ENCODE results near the gene ATP5PB. TPM values are rescaled to one million over a fixed set of nuclear protein-coding genes. Genes with fewer than 3 reads are reported as not detected.

Gene ATP5PB
- total RNA-seq, 1 donor from 2014 or later: 223 TPM

DNA sequence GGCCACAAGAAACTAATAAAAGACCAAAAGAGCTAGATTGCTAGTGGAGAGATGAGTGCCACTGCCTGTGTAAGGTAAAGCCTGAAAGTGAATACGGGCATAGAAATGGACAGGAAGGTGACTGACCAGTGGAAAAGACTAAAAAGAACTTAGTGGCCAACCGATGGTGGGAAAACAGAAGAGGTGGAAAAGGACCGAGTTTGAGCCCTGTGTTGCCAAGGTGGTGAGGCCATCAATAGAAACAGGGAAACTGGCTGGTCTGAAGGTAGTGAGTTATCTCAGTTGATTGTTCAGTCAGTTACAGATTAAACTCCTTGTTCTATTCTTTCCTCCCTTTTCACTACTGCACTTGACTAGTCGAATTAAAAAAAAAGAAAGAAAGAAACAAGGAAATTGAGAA, 2.7 kb upstream of the ATP5PB start:
- no peak for DNase-seq (ENCODE audit: extremely low read depth, low read depth, low spot score)

DNA sequence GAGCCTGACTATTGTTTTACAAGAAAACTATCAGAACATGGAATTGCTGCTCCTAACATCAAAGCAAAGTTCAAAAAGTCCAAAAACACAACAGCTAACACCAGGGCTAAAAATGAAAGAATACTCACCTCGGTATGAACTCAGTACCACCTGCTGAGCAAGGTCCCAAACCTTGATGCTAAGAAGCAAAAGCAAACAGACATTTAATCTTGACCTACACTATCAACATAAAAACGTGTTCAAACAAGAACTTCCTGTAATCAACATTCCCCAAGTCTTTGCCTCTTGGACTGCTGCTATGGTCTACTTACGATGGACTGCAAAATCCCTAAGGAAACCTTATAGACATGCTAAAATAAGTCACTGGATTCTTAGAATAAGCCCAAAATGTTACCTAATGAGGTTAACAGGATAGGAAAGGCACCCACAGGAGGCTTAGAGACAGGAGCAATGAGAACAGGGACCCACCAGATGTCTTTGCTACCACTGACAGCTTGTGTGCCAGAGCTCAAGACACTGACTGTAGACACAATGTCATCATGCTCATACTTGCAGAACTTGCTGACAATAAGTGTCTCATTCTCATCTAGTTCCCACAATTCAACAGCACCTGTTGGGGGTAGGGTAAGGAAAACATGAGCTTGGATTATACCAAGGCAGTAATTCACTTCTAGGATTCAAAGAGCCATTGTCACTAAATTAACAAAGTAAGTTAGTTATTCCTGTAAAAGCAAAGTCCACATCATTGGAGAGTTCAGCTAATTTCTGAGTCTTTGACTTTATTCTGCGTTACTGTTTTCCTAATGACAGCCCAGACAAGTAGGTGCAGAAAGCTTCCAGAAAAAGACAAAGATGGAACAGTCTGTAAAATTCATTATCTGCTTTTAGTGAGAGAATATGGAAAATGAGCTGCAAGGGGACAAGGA, 2.0 kb upstream of the ATP5PB start:
- DNase-seq (ENCODE audit: extremely low read depth, low read depth, low spot score): no peak

DNA sequence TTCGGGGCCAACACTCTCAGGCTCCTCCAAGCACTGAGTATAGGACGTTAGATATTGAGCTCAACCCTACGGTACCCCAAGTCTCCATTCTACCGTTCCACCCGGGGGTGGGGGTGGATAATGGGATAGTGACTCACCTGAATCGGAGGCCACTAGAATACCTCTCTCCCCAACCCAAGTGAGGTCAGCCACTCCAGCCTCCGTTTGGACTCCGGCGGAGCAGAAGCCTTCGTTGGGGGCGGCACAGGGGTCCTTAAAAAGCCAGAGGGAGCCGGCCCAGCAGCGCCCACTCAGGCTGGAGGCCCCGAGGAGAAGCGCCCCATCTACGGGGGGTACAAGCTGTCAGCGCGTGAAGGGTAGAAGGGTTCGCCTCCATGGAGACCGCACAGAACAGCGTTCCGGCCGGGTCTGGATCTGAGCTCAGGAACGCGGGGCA, 764 bp upstream of the ATP5PB start:
- no peak for DNase-seq (ENCODE audit: extremely low read depth, low read depth, low spot score)

DNA sequence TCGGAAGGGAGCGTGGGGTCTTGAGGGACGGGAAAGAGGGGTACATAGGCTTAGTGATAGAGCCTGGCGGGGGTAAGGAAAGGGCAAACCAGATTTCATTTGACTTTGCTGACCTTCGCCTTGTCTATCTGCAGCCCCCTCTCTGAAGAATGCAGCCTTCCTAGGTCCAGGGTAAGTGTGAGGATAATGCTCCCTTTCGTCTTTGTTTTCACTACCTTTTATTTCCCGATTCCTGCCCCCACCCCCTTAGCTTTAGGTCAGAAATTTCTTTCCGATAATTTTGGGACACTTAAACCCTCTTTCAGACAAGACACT, 396 bp downstream of the ATP5PB start:
- no peak for DNase-seq (ENCODE audit: extremely low read depth, low read depth, low spot score)

DNA sequence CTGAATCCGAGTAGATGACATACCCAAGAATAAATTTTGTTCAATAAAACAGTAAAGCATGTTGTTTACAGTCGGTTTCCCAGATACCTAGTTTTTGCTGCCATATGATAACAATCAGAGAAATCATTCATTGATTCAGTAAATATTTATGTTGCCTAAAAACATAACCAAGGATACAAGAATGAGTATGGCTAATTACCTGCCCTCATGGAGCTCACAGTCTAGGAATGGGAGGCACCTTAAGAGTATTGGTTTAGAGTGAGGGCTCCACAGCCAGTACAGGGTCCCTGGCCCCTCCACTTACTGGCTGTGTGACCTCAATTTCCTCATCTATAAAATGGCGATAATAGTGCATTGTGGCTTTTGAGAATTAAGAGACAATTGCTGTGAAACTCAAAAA, 921 bp downstream of the ATP5PB start:
- no peak for DNase-seq (ENCODE audit: extremely low read depth, low read depth, low spot score)

DNA sequence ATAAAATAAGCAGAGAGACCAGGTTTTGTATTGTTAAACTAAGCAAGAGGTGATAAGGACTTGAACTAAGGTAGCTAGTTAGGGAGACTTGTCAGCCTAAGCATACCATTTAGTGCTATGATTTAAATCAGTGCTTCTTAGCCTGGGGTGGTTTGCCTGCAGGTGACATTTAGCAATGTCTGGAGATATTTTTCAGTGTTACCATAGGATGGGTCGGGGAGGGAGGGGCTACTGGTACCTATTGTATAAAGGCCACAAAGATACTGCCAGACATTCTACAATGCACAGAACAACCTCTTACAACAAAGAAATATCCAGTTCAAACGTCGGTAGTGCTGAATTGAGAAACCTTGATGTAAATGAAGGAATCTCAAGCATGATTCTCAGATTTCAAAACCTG, 3.3 kb downstream of the ATP5PB start:
- DNase-seq (ENCODE audit: extremely low read depth, low read depth, low spot score): no peak

DNA sequence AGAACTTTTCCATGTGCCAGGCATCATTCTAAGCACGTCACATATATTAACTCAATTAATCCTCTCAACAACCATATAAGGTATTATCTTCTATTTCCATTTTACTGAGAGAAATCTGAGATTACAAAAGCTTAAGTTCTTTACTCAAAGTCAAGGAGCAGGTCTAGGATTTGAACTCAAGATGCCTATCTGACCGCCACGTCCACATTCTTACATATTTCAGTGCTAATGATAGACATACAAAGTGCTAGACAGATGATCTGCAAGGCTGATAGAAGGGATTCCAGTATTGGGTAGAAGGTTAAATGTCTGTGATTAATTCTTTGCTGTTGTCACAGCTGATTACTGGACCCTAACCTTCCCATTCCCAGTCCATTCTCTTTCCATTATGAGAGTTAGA, 4.4 kb downstream of the ATP5PB start:
- no peak for DNase-seq (ENCODE audit: extremely low read depth, low read depth, low spot score)

DNA sequence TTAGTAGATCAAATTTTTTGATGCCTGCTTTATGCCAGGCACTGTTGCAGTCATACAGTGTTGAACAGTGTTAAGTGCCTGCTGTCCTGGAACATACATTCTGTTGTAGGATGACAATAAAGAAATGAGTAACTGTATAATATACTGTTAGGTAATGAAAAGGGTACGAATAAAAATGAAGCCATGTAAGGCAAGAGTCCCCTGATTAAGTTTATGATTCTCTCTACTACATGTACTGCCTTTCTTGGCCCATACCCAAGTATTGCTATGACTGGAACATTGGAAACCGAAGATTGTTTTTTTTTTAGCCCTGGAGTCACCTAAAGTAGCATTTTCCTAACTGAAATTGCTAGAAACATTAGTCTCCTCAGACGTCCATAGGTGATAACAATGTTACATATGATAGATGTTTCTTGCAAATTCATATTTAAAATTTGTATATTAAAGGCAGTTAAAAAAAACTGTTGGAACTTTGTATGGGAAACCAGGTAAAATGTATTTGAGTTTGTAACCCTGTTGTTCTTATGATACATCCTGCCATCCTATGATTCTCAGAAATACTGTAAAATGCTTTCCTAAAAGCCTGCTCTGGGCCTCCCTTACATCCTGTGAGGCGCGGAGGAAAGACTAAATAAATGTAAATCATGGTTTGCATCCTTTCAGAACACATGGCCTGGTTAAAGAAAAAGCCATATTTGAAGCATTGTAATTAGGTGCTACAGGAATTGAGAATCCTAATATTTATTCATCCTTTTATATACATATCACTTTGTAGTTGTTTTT, 5.8 kb downstream of the ATP5PB start:
- no peak for DNase-seq (ENCODE audit: extremely low read depth, low read depth, low spot score)

DNA sequence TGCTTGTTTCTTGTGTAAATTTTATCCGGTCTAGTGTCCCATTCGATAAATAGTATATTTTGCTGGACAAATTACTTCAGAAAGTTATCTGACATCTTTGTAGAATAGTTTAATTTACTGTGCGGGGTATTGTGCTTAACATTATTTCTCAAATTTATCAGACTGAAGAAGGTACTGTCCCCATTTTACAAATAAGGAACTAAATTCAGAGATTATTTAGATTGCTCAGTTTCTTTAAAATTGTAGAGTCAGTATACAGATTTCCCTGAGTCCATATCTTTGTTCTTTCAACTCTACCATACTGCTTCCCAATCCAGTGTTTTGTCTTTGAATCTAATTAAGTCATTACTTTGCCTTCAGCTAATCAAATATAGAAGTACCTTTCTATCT, 6.4 kb downstream of the ATP5PB start:
- no peak for DNase-seq (ENCODE audit: extremely low read depth, low read depth, low spot score)

DNA sequence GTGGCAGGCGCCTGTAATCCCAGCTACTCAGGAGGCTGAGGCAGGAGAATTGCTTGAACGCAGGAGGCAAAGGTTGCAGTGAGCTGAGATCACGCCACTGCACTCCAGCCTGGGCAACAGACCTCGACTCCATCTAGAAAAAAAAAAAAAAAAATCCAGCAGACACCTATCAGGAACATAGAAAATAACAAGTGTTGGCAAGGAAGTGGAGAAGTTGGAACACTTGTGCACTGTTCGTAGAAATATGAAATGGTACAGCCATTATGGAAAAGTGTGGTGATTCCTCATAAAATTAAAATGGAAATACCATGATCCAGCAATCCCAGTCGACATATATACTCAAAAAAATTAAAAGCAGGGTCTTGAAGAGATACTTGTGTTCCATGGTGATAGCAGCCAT, 12.5 kb downstream of the ATP5PB start:
- DNase-seq (ENCODE audit: extremely low read depth, low read depth, low spot score): no peak

DNA sequence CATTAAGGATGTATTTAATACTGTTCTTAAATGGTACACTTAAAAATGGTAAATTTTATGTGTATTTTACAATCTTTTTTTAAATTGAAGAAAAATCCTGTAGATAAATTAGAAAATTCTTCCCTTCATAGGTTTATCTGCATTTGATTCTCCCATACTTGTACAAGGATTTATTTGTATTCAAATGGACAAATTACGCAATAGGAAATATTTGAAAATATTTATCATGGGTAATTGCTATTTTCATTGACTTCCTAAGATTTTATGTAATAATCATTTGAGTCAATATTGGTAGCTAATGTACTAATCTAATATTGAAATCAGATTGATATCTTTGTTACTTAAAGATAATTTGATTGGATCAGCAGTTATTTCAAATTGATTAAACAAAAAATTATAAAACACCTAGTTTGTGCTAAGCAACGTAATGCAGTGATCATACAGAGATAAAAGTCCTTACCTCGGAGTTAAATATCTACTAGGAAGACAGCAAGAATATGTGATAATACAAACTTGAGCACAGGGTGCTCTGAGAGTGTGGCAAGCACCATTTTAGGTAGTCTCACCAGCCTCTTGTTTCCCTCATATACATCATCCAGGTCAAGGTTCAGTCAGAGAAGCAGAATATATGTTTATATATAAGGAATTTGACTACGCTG, 13.2 kb downstream of the ATP5PB start:
- DNase-seq (ENCODE audit: extremely low read depth, low read depth, low spot score): no peak

DNA sequence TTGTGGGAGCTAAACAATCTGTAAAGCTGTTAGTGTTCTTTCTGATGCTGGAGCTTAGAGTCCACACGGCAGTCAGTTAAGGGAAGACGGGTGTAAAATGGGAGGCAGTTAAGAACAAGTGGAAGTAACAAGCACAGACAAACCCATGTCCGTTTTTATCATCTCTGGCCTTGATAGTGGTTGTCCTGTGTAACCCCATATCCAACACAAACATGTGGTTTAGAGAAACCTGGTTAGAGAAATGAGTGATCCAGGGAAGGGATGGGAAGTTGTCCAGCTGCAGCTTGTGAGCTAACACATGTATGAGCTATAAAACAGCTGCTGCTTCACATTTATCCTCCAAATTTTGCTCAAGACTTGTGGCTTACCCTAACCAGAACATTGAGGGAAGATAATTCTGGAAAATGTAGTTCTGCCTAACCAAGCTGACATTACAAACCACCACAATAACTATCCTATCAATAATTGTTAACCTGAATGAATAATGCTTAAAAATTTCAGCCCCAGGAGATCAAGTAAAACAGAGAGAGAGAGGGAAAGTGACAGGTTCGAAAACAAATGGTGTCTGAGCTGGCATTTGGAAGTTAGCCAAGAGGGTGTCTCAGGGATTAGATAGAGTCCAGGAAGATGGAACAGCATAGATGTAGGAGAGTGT, 13.9 kb downstream of the ATP5PB start:
- DNase-seq (ENCODE audit: extremely low read depth, low read depth, low spot score): no peak

DNA sequence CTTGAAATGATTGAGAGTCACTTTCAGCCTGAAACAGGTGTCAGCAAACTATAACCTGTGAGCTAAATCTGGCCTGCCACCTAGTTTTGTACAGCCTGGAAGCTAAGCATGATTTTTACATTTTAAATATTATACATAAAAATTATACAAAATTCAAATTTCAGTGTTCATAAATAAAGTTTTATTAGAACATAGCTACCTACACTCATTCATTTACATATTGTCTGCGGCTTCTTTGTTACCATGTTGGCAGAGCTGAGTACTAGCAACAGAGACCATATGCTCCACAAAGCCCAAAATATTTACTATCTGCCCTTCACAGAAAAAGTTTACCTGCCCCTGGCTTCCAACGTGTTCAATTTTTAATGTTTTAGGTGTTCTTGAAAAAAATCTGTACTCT, 16.5 kb downstream of the ATP5PB start:
- no peak for DNase-seq (ENCODE audit: extremely low read depth, low read depth, low spot score)

DNA sequence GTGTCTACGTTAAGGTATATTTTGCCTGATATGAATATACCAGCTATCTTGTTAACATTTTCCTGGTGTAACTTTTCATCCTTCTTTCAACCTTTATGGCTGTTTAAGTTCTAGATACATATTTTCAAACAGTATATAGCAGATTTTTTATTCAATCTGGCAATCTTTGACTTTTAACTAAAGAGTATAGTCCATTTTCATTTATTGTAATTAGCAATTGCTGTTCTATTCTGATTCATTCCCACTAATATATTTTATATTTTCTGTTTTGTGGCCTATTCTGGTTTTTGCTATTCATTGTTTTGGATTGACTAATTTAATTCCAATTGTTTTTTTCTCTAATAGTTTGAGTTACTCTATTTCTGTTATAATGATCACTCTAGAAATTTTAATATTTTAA, 17.2 kb downstream of the ATP5PB start:
- DNase-seq (ENCODE audit: extremely low read depth, low read depth, low spot score): no peak

DNA sequence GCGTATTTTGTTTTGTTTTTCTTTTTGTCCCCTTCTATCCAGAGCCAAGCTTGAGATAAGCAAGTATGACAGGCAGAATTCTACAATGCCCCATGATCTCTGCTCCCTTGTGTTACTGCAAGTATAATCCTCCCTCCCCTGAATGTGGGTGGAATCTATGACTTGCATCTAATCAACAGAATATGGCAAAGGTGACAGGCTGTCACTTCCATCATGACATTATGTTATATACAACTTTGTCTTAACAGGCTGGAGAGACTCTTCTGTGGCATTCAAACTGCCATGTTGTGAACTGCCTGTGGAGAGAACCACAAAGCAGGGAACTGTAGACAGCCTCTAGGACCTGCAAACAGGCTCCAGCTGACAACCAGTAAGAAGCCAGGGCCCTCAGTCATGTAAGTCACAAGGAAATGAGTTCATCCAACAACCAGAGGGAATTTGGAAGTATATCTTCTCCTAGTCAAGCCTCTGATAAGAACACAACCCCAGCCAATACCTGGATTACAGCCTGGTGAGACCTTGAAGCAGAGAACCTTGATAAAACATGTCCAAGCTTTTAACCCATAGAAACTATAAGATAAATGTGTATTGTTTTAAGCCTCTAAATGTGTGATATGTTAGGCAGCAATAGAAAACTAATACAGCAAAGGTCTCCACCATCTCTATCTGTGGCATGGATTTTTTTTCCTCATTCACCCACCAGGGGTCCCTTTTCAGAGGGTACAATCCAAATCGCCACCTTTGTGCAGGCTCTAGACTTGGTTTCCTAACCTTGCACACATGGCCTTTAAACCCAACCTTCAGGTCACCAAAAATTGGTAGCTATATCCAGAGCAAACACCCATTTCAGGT, 18.8 kb downstream of the ATP5PB start:
- no peak for DNase-seq (ENCODE audit: extremely low read depth, low read depth, low spot score)

DNA sequence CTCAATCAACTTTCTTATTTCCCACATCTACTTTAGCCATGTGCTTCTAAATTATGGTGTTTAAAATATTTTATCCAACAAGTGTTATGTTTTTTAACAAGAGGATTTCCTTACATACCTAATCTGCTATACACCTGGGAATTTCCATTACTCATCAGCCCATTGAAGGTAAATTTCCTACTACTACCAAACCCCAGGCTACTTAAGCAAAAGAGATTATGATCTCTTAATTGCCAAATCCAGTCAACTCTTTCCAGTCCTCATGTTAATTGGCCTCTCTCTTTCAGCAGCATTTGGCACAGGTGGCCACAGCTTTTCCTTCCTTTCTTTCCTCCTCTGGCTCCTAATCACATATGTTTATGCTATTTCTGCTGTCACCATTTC, 19.4 kb downstream of the ATP5PB start:
- no peak for DNase-seq (ENCODE audit: extremely low read depth, low read depth, low spot score)

DNA sequence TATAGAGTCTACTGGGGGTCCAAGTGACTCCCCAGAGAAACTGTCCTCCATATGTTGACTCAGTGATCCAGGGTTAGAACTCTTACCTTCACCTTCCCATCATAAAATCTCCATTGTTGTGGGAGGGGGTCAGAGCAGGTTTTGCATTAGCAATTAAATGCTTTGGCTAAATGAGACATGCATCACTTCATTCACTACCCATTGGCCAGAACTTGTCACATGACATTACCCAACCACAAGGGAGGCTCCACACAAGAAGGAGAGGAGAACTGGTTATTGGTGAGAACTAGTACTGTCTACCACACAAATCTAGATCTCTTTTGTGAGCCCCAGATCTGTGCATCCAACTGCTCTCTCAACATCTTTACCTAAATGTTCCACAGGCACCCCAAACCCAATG, 20.3 kb downstream of the ATP5PB start:
- DNase-seq (ENCODE audit: extremely low read depth, low read depth, low spot score): no peak

DNA sequence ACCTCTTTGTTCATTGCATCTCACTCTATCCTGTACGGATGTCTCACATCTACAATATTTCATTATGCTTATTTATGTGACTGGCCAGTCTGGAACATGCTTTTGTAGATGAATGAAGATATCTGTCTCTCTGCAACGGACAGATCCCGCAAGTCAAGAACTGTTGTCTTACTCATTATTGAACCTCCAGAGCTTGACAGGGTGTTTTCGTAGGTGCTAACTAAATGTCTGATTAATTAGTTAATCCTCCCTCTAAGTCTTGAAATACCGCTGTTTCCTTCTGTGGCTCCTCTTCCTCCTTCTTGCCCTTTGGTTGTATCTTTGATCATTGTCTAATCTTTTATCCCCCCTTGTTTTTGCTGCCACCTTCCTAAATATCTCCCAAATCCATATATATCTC, 21.3 kb downstream of the ATP5PB start:
- no peak for DNase-seq (ENCODE audit: extremely low read depth, low read depth, low spot score)

DNA sequence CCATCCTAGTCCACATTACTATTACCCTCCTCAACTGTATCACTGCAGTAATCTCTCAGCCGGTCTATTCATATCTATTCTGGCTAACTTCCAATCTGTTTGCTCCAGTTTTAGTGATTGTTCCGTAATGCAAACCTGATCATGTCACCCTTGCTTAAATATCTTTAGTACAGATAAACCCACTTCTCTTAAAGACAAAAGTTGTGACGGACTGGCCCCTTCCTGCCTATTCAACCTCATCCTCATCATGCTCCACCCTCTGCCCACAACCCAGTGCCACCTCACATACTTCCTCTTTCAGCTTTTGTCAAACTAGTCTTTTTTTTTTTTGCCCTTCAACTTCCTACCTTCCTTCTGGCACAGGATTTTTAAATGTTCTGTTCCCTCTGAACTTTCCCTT, 21.7 kb downstream of the ATP5PB start:
- DNase-seq (ENCODE audit: extremely low read depth, low read depth, low spot score): no peak

DNA sequence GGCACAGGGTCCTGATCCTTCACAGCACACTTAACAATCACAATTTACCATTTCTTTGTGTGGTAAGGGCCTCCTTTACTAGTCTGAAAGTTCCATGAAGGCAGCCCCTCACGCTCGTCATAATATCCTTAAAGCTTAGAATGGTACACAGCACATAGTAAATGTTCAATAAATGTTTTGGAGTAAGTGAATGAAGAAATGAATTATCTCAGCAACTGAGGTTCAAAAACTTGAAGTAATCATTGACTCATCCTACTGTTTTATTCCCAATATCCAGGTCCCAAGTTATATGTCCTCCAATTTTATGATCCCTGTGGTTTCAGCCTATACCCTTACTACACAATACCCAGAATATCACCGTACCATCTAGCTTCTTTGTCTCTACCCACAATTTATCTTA, 22.3 kb downstream of the ATP5PB start:
- no peak for DNase-seq (ENCODE audit: extremely low read depth, low read depth, low spot score)

Data from glomerular endothelial cell (primary cell).